Neural progenitor cell (in vitro differentiated cells): ENCODE measurements around the gene IL7R. TPM values are rescaled to one million over a fixed set of nuclear protein-coding genes. Genes with fewer than 3 reads are reported as not detected.

Experiments
- DNase-seq: peaks from one replicate; pipeline ENCODE4 v3.0.0-alpha.2; 2016; ENCODE audit warnings: low spot score
- H2AFZ ChIP-seq: fragments of 200-600 bp; sonication (generic); replicated peaks from 2 replicates; pipeline ENCODE4 v1.6.1; 2016; ENCODE audit warnings: antibody characterized with exemption
- H3F3A ChIP-seq: fragments of 200-600 bp; sonication (generic); 2 replicates; pipeline ENCODE4 v1.6.1; 2016; ENCODE audit warnings: antibody characterized with exemption, low read depth
- H3K27ac ChIP-seq: fragments of 200-600 bp; sonication (generic); 2 replicates; pipeline ENCODE4 v1.5.1; 2016; ENCODE audit warnings: mild to moderate bottlenecking
- H3K27me3 ChIP-seq: fragments of 200-600 bp; sonication (generic); 2 replicates; pipeline ENCODE4 v1.6.1; 2016; ENCODE audit warnings: mild to moderate bottlenecking, moderate library complexity
- H3K36me3 ChIP-seq: fragments of 200-600 bp; sonication (generic); 2 replicates; pipeline ENCODE4 v1.5.1; 2016
- H3K4me1 ChIP-seq: fragments of 200-600 bp; sonication (generic); 2 replicates; pipeline ENCODE4 v1.6.1; 2016; ENCODE audit warnings: mixed run types
- H3K4me2 ChIP-seq: fragments of 200-600 bp; sonication (generic); 2 replicates; pipeline ENCODE4 v1.6.1; 2016
- H3K4me3 ChIP-seq: fragments of 200-600 bp; sonication (generic); 2 replicates; pipeline ENCODE4 v1.5.1; 2016
- H3K79me2 ChIP-seq: fragments of 200-600 bp; sonication (generic); 2 replicates; pipeline ENCODE4 v1.6.1; 2016; ENCODE audit warnings: low read depth
- H3K9ac ChIP-seq: fragments of 200-600 bp; sonication (generic); 2 replicates; pipeline ENCODE4 v1.6.1; 2016
- H3K9me3 ChIP-seq: fragments of 200-600 bp; sonication (generic); 2 replicates; pipeline ENCODE4 v1.5.1; 2016; ENCODE audit warnings: low read depth
- H4K20me1 ChIP-seq: fragments of 200-600 bp; sonication (generic); 2 replicates; pipeline ENCODE4 v1.6.1; 2016; ENCODE audit warnings: low read depth
- H3K27ac Mint-ChIP-seq: 3 replicates; pipeline ENCODE4 v1.8.0; 2021; ENCODE audit warnings: mixed read lengths
- H3K27me3 Mint-ChIP-seq: 2 replicates; pipeline ENCODE4 v1.8.0; 2022; ENCODE audit warnings: low read depth, mild to moderate bottlenecking, inconsistent platforms, moderate library complexity, mixed read lengths; ENCODE audit not compliant: insufficient read depth
- H3K36me3 Mint-ChIP-seq: 3 replicates; pipeline ENCODE4 v1.8.0; 2021; ENCODE audit warnings: mixed read lengths
- H3K4me1 Mint-ChIP-seq: 3 replicates; pipeline ENCODE4 v1.8.0; 2021; ENCODE audit warnings: mixed read lengths
- H3K4me3 Mint-ChIP-seq: 3 replicates; pipeline ENCODE4 v1.8.0; 2021; ENCODE audit warnings: mild to moderate bottlenecking, moderate library complexity, mixed read lengths
- H3K9me3 Mint-ChIP-seq: 3 replicates; pipeline ENCODE4 v1.8.0; 2020; ENCODE audit warnings: mixed read lengths
- EZH2 ChIP-seq: fragments of 200-600 bp; sonication (generic); IDR thresholded peaks from 2 replicates; pipeline ENCODE4 v1.6.1; 2017; ENCODE audit warnings: antibody characterized with exemption, mild to moderate bottlenecking, moderate library complexity
- EZH2phosphoT487 ChIP-seq: fragments of 200-600 bp; sonication (generic); IDR thresholded peaks from 2 replicates; pipeline ENCODE4 v1.6.1; 2017; ENCODE audit warnings: antibody characterized with exemption
- total RNA-seq: library from RNA; depleted of rRNA; stranded (reverse); fragments of >200 nt; gene quantifications from 2 replicates; pipeline ENCODE4 v1.2.3, GENCODE V29; 2015; ENCODE audit warnings: low replicate concordance
- TF ChIP-seq, protein P1 (sequence below): fragments of 200-600 bp; sonication (generic); IDR thresholded peaks from 2 replicates; pipeline ENCODE4 v1.5.1; 2017; ENCODE audit warnings: antibody characterized with exemption, mild to moderate bottlenecking

Gene IL7R
- total RNA-seq, 1 donor from 2014 or later = not detected

GRCh38 chr5:35894131-35894530 lies 37.4 kb downstream of the IL7R start:
- Histone ChIP-seq H3K9ac (no peak overlapping the region), H3K4me3 (no peak overlapping the region), H3K9me3 (no peaks in the 10 kb centered on the region), H3K4me1 (no peaks in the 10 kb centered on the region), H3K79me2 (no peaks in the 10 kb centered on the region), H3F3A (no peaks in the 10 kb centered on the region), H4K20me1 (no peaks in the 10 kb centered on the region), H3K27me3 (no peaks in the 10 kb centered on the region), H3K36me3 (no peaks in the 10 kb centered on the region), H3K4me2 (no peak overlapping the region), H3K27ac (no peak overlapping the region), H2AFZ (no peak overlapping the region)
- Mint-ChIP-seq H3K4me3 (no peak overlapping the region), H3K36me3 (no peaks in the 10 kb centered on the region), H3K9me3 (no peaks in the 10 kb centered on the region), H3K4me1 (no peaks in the 10 kb centered on the region), H3K27me3 (no peaks in the 10 kb centered on the region), H3K27ac (no peak overlapping the region)
- DNase-seq = no peak
- TF ChIP-seq, protein P1, sequence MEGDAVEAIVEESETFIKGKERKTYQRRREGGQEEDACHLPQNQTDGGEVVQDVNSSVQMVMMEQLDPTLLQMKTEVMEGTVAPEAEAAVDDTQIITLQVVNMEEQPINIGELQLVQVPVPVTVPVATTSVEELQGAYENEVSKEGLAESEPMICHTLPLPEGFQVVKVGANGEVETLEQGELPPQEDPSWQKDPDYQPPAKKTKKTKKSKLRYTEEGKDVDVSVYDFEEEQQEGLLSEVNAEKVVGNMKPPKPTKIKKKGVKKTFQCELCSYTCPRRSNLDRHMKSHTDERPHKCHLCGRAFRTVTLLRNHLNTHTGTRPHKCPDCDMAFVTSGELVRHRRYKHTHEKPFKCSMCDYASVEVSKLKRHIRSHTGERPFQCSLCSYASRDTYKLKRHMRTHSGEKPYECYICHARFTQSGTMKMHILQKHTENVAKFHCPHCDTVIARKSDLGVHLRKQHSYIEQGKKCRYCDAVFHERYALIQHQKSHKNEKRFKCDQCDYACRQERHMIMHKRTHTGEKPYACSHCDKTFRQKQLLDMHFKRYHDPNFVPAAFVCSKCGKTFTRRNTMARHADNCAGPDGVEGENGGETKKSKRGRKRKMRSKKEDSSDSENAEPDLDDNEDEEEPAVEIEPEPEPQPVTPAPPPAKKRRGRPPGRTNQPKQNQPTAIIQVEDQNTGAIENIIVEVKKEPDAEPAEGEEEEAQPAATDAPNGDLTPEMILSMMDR = no peak
- TF ChIP-seq EZH2phosphoT487 = no peak
- no peak for TF ChIP-seq EZH2

DNA sequence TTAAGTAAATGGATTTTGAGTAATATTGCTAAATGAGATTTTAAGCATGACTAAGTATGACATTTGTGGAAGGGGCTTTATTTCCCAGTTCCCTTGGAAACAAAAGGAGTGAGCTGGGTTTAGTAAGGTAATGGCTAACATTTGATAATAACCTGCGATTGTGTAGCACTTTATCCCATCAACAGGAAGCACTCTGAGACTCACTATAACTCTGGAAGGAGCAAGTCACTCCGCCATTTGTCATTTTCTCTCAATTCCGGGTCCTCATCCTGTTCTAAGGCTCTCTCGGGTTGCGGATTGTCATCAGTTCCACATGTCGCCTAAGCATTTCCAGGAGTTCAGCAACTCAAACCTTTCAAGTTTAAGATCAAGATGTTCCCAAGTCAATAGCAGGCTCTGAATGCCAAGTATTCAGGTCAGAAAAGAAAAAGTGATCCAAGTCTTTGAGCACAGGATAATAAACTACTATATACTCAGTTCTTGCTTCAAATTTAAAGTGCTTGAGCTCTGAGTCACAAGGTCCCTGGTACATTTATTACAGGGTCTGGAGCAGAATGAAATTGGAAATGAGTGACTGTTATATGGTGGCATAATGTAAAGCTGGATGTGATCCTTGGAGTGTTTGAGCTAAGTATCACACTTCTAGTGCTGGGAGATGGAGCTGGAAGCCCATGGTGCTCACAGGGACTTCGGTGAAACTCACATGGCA lies 42.4 kb downstream of the IL7R start:
- Histone ChIP-seq H3K27me3 (no peaks in the 10 kb centered on the region), H3K27ac (no peak overlapping the region), H3K4me2 (no peak overlapping the region), H3K9ac (no peak overlapping the region), H3K79me2 (no peaks in the 10 kb centered on the region), H3K36me3 (no peaks in the 10 kb centered on the region), H2AFZ (no peak overlapping the region), H3K4me3 (no peak overlapping the region), H4K20me1 (no peaks in the 10 kb centered on the region), H3K4me1 (no peaks in the 10 kb centered on the region), H3K9me3 (no peaks in the 10 kb centered on the region), H3F3A (no peaks in the 10 kb centered on the region)
- Mint-ChIP-seq H3K36me3 (no peaks in the 10 kb centered on the region), H3K27ac (no peak overlapping the region), H3K4me1 (peaks cover 11% of the 10 kb centered on the region), H3K27me3 (no peaks in the 10 kb centered on the region), H3K4me3 (no peak overlapping the region), H3K9me3 (peaks cover 2% of the 10 kb centered on the region)
- DNase-seq = no peak
- TF ChIP-seq, protein P1 = no peak
- no peak for TF ChIP-seq EZH2
- no peak for TF ChIP-seq EZH2phosphoT487

GRCh38 chr5:35899800-35900199 lies 43.1 kb downstream of the IL7R start:
- Mint-ChIP-seq H3K27me3 (no peaks in the 10 kb centered on the region), H3K4me1 (peaks cover 11% of the 10 kb centered on the region)

More at GRCh38 chr5:35899800-35900199, 43.1 kb downstream of the IL7R start:
- Mint-ChIP-seq H3K27ac (no peak overlapping the region), H3K36me3 (no peaks in the 10 kb centered on the region), H3K4me3 (no peak overlapping the region), H3K9me3 (peaks cover 4% of the 10 kb centered on the region)
- Histone ChIP-seq H3K9ac (no peak overlapping the region), H3F3A (no peaks in the 10 kb centered on the region), H4K20me1 (no peaks in the 10 kb centered on the region), H3K4me1 (no peaks in the 10 kb centered on the region), H3K79me2 (no peaks in the 10 kb centered on the region), H3K27me3 (no peaks in the 10 kb centered on the region), H3K27ac (no peak overlapping the region), H3K9me3 (no peaks in the 10 kb centered on the region), H3K4me3 (no peak overlapping the region), H2AFZ (no peak overlapping the region), H3K4me2 (no peak overlapping the region), H3K36me3 (no peaks in the 10 kb centered on the region)
- TF ChIP-seq, protein P1 = no peak
- TF ChIP-seq EZH2 = no peak
- TF ChIP-seq EZH2phosphoT487 = no peak
- DNase-seq = no peak
